HG03159 (cell line): ENCODE measurements around the gene TNRC18.
"Not testable (repeated sequence)": the region's sequence is repeated elsewhere in the genome, so short reads cannot be mapped to it uniquely, and the experiment has no call there.

ENCODE experiments used
- ATAC-seq: cut with Tn5 transposase; IDR thresholded peaks from one replicate; pipeline ENCODE4 v1.9.1; 2021; ENCODE audit warnings: mild to moderate bottlenecking, moderate library complexity; ENCODE audit not compliant: unreplicated experiment

Gene TNRC18

DNA sequence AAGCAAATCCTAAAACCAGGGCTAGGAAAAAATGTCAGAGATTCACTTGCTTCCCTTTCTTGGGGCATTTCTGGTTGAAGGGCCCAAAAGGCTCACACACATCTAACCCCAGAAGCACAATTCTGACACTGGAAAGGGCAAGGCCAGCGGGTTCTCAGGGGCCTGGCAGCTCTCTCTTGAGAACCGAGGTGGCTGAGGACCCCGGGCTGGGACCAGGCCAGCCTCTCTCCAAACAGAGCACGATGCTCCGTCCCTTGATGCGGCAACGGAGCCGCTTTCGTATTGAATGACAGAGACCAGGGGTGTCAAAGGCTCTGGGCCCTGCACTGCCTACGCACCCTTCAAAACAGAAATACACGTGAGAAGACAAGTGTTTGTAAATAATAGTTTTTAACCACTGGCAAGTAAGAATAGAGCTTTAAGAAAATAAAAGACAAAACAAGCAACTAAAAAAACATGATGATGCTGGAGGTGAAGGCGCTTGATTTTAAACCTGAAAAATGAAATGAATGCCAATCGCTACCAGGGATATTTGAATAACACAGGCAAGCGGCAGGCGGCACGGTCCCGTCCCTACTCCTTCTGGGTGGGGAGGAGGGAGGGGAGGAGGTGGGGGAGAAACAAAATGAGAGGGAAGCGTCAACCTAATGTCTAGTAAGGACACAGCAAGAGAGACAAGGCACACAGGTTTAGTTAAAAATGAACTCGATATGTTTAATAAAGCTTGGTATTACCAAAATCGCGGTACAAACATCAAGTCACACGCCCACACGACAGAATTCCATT is 72.8 kb downstream of the TNRC18 start:
- ATAC-seq, result no peak

GRCh38 chr7:5350174-5350463 is 73.5 kb downstream of the TNRC18 start:
- no peak for ATAC-seq

DNA sequence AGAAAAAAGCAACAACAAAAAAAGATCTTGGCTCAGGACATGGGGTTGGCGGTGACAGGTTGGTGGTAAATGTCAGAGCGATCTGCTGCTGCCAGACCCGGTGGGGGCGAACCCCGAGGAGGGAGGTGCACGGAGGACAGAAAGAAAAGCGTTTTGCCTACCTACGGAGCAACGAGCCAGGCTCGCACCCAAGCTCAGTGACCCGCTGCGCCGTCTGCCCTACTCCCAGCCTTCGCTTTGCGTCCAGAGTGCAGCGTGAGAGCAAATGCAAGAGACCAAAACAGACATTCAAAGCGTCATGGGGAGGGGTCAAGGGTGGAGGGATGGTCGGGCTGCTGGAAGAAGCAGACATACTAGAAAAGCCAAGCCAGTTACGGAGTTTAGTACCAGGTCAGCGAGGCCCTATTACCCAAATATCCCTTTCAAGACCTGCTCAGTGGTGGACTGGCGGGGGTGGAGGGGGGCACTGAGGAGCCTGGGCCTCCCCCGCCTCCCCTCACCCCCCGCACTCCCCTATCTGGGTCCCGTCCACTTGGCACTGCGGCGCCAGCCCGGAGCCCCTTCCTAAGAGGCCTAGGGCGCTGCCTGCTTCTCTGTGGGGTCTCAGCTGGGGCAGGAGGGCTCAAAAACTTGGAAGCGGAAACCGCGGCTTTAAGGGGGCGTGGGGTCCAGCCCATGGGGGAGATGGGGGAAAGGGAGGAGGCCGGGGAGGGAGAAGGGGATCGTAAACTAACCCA is 74.0 kb downstream of the TNRC18 start:
- ATAC-seq, result no peak

DNA sequence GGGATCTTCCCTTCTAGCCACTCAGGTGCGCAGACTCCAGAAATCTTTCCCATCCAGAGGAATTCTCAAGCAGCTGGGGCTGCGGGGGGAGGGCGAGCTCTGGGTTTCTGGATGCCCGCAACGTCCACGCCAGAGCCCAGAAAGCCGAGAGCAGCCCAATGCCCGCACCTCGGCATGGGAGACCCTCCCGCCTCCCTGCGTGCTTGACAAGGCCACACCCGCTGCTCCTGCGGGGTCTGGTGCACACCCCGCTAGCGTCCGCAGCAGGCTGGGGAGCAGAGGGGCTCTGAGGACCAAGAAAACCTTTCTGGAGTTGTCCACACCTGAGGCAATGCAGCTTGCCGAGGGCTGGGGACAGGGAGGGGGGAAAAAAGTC is 74.6 kb downstream of the TNRC18 start:
- no peak for ATAC-seq

DNA sequence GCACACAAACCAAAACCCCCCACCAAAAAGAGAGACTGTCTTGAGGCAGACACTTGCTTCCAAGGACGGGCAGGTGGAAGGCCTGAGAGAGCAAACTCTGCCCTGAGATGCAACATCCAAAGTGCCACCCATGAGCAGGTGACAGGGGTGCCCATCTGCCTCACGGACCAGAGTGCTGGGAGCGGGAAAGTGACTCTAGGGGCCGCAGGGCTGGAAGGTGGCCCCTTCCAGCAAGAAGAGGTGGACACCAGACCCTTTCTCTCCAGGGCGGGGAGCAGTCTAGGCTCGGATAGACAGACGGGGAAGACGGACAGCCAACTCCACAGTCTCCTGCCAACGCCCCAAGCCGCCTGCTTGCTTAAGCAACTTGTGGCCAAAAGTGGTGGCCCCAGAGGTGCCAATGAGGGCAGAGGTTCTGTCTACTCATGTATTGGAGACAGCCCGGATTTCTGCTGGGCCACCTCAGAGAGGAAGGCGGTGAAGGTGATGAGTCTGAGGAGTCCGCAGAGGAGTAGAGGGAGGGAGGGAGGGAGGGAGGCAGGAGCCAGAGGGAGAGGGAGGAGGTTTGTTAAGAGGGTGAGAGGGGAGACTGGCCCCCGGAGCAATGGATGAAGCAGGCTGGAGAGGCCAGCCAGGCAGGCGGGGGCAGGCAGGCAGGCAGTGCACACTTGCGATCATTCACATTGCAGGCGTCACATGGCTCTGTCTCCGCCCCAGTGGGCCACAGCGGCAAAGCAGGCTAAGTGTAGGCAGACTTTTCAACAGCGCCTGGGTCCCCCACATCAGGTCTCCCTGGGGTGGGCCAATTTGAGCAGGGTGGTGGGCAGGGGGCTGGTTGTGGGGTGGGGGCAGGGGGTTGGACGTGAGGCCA is 75.3 kb downstream of the TNRC18 start:
- no peak for ATAC-seq

DNA sequence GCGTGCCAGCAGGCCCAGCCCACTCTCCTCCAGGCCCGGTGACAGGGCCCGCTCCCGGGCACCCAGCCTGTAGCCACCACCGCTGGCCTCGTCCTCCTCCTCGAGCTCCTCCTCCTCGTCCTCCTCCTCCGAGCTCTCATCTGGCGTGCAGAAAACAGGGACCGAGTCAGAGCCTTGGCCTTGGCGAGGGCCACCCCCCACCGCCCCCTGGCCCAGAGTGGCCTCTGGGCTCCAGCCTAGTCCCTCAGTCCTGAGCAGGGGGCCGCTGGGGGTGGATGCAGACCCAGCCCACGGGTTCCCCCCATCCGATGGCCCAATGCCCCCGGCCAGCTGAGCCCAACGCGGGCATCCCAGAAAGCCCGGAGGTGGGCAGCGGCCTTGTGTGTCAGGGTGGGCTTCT is 78.0 kb downstream of the TNRC18 start:
- ATAC-seq, result no peak

DNA sequence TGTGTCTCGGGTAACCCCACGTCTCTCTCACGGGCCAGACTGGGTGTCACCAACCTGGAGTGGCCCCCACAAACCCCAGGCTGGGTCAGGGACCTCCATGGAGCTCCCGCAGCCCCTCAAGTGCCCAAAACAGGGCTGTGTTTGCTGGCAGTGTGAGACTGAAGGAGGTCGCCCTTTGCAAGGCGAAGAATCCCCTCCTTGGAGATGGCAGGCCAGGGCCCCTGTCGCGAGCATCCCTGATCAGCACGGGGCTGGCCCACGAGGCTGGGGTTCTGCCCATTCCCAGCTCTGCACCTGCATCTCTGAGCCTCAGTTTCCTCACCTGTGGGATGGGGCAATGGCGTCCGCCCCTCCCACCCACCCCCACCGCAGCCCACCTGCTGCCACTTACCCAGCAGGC is 78.5 kb downstream of the TNRC18 start:
- no peak for ATAC-seq

- no peak for ATAC-seq
These were observed 79.3 kb downstream of the TNRC18 start for GRCh38 chr7:5344342-5344741.

DNA sequence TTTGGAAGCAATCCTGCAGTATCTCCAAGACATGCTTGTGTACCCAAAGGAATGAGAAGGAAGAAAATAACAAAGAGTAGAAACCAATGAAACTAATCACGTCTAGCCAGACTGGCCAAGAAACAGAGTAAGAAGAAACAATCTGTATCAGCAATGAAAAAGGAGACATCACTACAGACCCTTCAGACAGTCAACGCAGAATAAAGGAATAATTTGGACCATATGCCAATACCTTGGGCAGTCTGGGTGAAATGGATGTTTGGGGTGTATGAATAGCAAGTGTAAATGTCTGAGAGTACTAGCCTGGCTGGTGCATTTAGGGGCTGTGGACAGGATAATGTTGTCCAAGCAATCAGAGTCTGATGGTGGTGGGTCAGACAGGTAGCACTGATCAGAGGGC is 79.8 kb downstream of the TNRC18 start:
- no peak for ATAC-seq

- no peak for ATAC-seq
These were observed 81.0 kb downstream of the TNRC18 start for GRCh38 chr7:5342631-5343030.

DNA sequence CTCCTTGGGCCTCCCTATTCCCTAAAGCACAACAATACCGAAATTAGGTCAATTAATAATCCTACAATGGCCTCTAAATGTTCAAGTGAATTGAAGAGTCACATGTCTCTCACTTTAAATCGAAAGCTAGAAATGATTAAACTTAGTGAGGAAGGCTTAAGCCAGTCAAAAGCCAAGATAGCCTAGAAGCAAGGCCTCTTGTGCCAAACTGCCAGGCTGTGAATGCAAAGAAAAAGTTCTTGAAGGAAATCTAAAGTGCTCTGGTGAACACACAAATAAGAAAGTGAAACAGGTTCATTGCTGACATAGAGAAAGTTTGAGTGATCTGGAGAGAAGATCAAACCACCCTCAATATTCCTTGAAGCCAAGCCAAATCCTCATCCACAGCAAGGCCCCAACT is 83.7 kb downstream of the TNRC18 start:
- no peak for ATAC-seq

- no peak for ATAC-seq
These were observed 86.6 kb downstream of the TNRC18 start for GRCh38 chr7:5337047-5337446.

GRCh38 chr7:5334671-5335070 is 89.0 kb downstream of the TNRC18 start:
- no peak for ATAC-seq

DNA sequence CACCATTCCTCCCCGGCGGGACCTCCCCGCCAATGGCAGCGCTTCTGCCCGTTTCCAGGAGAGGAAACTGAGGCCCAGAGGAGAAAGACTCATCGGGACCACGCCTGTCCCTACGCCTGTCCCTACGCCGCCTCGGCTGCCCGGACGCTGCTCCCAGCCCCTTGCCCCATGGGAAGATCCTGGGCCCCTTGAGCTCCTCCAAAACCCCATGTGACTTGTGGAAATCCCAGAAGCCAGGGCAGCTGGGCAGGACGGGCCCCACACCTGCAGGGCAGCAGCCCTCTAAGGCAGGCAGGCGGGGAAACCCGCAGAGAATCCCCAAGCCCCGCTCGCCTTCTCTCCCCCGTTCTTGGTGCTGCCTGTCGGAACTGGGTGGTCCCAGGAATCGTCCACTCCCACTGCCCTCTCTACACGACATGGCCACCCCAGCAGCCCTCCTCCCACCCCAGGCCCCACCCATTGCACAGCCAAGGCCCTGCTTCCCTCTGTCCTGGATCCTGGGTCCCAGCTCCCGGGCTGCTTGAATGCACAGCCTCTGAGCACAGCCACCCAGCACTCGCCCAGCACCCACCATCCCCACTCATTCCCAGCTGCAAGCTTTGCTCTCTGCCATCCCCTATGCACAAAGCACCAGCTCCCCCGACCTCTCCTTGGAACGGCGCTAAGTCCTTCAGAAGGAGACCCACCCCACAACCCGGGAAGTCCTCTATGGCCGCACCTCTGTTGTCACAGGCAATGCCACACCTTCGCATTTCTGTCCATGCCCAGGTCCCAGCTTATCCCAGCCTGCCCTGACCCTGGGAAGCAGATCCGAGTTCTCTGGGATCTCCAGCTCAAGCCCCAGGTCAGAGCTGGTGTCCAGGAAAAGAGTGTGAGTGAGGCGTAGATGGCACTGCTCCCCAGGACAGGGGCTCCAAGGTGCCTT is 90.3 kb downstream of the TNRC18 start:
- no peak for ATAC-seq

DNA sequence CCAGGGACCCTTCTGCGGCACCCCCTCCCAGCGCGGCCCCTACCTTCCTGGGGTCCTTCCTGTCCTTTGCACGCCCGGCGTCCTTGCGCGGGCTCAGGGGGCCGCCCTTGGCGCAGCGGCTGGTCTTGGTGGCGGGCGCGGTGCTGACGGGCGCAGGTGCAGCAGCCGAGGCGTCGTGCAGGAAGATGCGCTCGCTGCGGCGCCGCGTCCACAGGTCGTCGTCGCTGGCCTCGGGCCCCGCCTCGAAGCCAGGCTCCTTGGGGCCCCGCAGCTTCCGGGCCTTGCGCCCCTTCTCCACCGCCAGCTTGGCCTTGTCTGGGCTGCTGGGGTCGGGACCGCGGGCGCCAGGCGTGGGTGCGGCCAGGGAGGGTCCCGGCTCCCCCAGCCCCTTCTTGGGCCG is 91.1 kb downstream of the TNRC18 start:
- no peak for ATAC-seq

GRCh38 chr7:5330288-5330687 is 93.3 kb downstream of the TNRC18 start:
- no peak for ATAC-seq

GRCh38 chr7:5324961-5325360 is 98.7 kb downstream of the TNRC18 start:
- no peak for ATAC-seq

GRCh38 chr7:5323800-5324781 is 99.5 kb downstream of the TNRC18 start:
- ATAC-seq, result not testable (repeated sequence)

DNA sequence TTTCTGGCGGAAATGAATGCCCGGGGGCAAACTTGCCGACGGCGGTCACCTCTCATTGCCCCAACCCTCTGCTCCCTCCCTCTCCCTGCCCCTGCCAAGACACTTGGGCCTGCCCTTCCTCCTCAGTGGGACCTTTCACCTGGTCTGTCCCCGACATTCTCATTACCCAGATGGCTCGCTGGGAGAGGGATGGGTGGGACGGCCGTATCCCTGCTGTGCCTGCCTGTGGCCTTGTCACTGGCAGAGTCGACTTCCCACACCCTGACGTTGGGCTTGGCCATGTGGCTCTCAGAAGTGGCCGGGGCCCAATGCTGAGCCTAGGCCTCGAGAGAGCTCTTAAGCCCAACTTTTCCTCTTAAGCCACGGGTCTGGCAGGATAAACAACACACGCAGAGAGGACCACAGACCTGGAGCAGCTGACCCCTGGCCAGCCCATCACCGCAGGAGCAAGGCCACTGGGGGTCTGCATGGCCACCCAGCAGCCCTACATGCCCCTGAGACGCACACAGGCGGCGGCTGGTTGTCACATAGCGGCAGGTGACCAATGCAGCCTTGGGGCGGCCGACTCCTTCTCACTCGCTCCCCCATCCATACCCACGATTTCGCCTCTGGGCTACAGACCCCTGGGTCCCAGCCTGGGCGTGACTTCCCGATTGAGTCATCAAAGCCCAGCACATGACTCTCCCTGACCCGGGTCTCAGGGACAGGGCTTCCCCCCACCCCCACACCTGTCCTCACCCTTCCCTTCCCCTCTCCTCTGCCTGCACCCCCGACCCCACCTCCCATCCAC is 100.8 kb downstream of the TNRC18 start:
- ATAC-seq, result no peak
